ENCODE measurements around the gene DIDO1.

DIDO1 gene

DNA sequence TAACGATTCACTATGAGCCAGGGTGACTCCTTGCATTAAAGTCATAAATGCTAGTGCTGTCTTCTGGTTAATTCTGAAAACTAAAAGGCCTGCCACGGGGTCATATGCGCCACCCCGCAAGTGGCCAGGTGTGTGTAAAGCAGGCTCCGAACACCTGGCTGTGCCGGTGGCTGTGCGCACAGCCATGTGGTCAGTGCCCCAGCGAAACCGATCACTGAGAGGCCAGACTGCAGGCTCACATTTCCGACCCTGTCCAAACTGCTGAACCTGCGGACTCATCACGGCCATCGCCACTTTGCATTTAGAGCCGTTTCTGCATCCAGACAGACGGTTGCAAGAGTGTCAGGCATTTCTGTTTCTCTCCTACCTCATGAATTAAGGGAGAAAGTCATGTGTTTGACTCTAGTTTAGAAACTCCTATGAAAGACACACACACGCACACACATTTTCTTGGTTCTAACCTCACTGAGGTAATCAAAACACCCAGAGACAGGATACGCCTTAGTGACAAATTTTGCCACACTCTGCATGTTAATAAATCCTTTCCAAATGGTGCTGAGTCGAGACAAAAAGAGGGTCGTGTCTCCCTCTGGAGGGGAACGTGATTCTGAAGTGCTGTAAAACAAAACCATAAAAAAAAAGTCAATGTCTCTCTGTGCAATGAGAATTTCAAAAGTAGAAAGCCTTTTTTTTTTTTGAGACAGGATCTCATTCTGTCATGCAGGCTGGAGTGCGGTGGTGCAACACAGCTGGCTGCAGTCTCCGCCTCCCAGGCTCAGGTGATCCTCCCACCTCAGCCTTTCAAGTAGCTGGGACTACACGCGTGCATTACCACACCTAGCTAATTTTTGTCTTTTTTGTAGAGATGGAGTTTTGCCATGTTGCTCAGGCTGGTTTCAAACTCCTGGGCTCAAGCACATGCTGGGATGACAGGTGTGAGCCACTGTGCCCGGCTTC lies 33.7 kb downstream of the DIDO1 start:
- DNase-seq (ENCODE audit: extremely low read depth, insufficient read length) = no peak
- Histone ChIP-seq H3K36me3 (ENCODE audit: control insufficient read depth, insufficient read depth, low read length) (peaks cover 54% of the 10 kb centered on the region), H3K4me3 (replicated peaks; ENCODE audit: low read depth, low read length) (no peak overlapping the region), H3K27me3 (replicated peaks; ENCODE audit: control insufficient read depth, insufficient read depth, low read length) (no peaks in the 10 kb centered on the region)
- TF ChIP-seq, protein P1, sequence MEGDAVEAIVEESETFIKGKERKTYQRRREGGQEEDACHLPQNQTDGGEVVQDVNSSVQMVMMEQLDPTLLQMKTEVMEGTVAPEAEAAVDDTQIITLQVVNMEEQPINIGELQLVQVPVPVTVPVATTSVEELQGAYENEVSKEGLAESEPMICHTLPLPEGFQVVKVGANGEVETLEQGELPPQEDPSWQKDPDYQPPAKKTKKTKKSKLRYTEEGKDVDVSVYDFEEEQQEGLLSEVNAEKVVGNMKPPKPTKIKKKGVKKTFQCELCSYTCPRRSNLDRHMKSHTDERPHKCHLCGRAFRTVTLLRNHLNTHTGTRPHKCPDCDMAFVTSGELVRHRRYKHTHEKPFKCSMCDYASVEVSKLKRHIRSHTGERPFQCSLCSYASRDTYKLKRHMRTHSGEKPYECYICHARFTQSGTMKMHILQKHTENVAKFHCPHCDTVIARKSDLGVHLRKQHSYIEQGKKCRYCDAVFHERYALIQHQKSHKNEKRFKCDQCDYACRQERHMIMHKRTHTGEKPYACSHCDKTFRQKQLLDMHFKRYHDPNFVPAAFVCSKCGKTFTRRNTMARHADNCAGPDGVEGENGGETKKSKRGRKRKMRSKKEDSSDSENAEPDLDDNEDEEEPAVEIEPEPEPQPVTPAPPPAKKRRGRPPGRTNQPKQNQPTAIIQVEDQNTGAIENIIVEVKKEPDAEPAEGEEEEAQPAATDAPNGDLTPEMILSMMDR (IDR thresholded peaks at IDR 0.05; ENCODE audit: insufficient read depth, low read length, poor library complexity, severe bottlenecking) = no peak

- TF ChIP-seq, protein P1 (IDR thresholded peaks at IDR 0.05; ENCODE audit: insufficient read depth, low read length, poor library complexity, severe bottlenecking) = no peak
- Histone ChIP-seq H3K4me3 (replicated peaks; ENCODE audit: low read depth, low read length) (no peak overlapping the region), H3K27me3 (replicated peaks; ENCODE audit: control insufficient read depth, insufficient read depth, low read length) (no peaks in the 10 kb centered on the region), H3K36me3 (ENCODE audit: control insufficient read depth, insufficient read depth, low read length) (peaks cover 54% of the 10 kb centered on the region)
- DNase-seq (ENCODE audit: extremely low read depth, insufficient read length) = no peak
Measured at GRCh38 chr20:62891111-62891510, 35.2 kb downstream of the DIDO1 start.

DNA sequence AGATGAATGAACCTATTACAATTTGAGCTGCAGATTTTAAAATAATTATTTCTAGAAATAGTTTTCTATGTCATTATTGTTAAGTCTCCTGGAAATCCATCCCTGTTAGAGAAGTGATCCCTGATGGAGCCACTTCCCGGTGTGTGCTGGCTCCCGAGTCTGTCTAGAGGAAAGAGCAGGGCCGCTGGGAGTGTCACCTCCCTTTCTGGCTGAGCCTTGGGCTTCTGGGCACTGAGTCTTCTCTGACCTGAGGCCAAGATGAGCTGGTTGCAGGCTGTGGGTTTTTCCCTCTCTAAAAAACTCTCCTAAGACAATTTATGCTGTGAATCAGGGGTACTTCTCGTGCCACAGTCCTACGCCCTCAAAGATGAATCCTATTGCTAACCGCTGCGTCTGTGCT lies 35.9 kb downstream of the DIDO1 start:
- TF ChIP-seq, protein P1 (IDR thresholded peaks at IDR 0.05; ENCODE audit: insufficient read depth, low read length, poor library complexity, severe bottlenecking) = no peak
- no peaks in the 10 kb centered on the region for H3K27me3 ChIP-seq (replicated peaks; ENCODE audit: control insufficient read depth, insufficient read depth, low read length)
- DNase-seq (ENCODE audit: extremely low read depth, insufficient read length) = no peak
- H3K36me3 ChIP-seq (ENCODE audit: control insufficient read depth, insufficient read depth, low read length) = peaks cover 58% of the 10 kb centered on the region
- no peak overlapping the region for H3K4me3 ChIP-seq (replicated peaks; ENCODE audit: low read depth, low read length)

DNA sequence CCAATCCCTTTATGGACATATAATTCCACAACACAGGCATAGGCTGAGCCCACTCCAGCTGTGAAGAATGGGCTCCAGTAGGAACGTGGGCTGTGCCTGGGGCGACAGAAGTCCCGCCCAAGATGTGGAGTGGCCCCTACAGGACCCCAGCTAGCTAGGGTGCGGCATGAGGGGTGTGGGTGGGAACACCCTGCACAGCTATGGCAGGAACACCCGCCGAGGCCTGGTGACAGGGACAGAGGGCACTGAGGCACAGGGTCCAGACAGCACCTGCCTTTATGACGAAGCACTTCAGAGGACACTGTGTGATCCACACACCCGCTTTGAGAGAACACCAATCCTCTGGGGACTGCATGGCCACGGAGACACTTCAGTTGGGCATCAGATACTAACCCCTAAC lies 36.4 kb downstream of the DIDO1 start:
- TF ChIP-seq, protein P1 (IDR thresholded peaks at IDR 0.05; ENCODE audit: insufficient read depth, low read length, poor library complexity, severe bottlenecking) = no peak
- Histone ChIP-seq H3K36me3 (ENCODE audit: control insufficient read depth, insufficient read depth, low read length) (peaks cover 58% of the 10 kb centered on the region), H3K27me3 (replicated peaks; ENCODE audit: control insufficient read depth, insufficient read depth, low read length) (no peaks in the 10 kb centered on the region), H3K4me3 (replicated peaks; ENCODE audit: low read depth, low read length) (no peak overlapping the region)
- no peak for DNase-seq (ENCODE audit: extremely low read depth, insufficient read length)

- no peak for DNase-seq (ENCODE audit: extremely low read depth, insufficient read length)
- TF ChIP-seq, protein P1 (IDR thresholded peaks at IDR 0.05; ENCODE audit: insufficient read depth, low read length, poor library complexity, severe bottlenecking) = no peak
- Histone ChIP-seq H3K36me3 (ENCODE audit: control insufficient read depth, insufficient read depth, low read length) (peaks cover 58% of the 10 kb centered on the region), H3K4me3 (replicated peaks; ENCODE audit: low read depth, low read length) (no peak overlapping the region), H3K27me3 (replicated peaks; ENCODE audit: control insufficient read depth, insufficient read depth, low read length) (no peaks in the 10 kb centered on the region)
Measured at GRCh38 chr20:62889411-62889810, 36.9 kb downstream of the DIDO1 start.

Measured in GM06990 (cell line).